K562 (cell line): Measurements from ENCODE around the gene ANXA1. TPM values are rescaled to one million over a fixed set of nuclear protein-coding genes. Genes with fewer than 3 reads are reported as not detected.

ENCODE experiments used
- ATAC-seq: fragments of 200-7000 bp; cut with Tn5 transposase; 3 replicates; pipeline ENCODE4 v1.9.1; 2020; ENCODE audit warnings: moderate library complexity
- BruUV-seq: library from RNA; stranded (reverse); fragments of 400-500 nt; replicated peaks from 2 replicates; lab custom pipeline; 2021; lab: Mats Ljungman, UMichigan
- CTCF ChIA-PET: fragments of 300-600 bp; formaldehyde crosslinking; extraction: SDS; loops from one replicate; lab custom pipeline; 2021; ENCODE audit warnings: low intra/inter-chr PET ratio; lab: Yijun Ruan, JAX
- POLR2A ChIA-PET: fragments of 300-600, 350-650 bp; sonication (Branson Sonifier 250); formaldehyde crosslinking; extraction: SDS; loops from one replicate; lab custom pipeline; 2021; ENCODE audit warnings: antibody characterized with exemption, inconsistent platforms; lab: Yijun Ruan, JAX
- DNase-seq, 4 experiments: peaks; one replicate each; pipeline versions ENCODE4 v3.0.0 to v3.0.0-alpha.2; 2011 to 2018; ENCODE audit warnings: low spot score in 3 of 4, mixed read lengths in 3 of 4; ENCODE audit errors: extremely low read depth in 1 of 4
- FAIRE-seq: peaks from 2 replicates; lab custom pipeline; 2011; peaks lifted over from hg19 to GRCh38; lab: Jason Lieb, UNC
- H2AFZ ChIP-seq: 2 replicates; pipeline ENCODE4 v1.6.0; 2011; ENCODE audit warnings: low read depth, low read length, control low read depth, inconsistent platforms
- H3K27ac ChIP-seq: fragments of 200-600 bp; 3 replicates; pipeline ENCODE4 v1.8.0; 2011; ENCODE audit warnings: low read depth, mild to moderate bottlenecking, control low read depth, inconsistent platforms, low read length, moderate library complexity, mixed read lengths; ENCODE audit errors: extremely low read depth
- H3K27me3 ChIP-seq, 2 experiments: fragments of 300-600 bp in 1 of 2; 2 replicates in 1 of 2; 3 replicates in 1 of 2; pipeline versions ENCODE4 v1.6.0 to v1.8.0; 2011; ENCODE audit warnings: inconsistent platforms in 2 of 2, low read length in 2 of 2, mild to moderate bottlenecking in 1 of 2, mixed read lengths in 1 of 2, moderate library complexity in 1 of 2; ENCODE audit not compliant: control insufficient read depth in 2 of 2, insufficient read depth in 2 of 2
- H3K36me3 ChIP-seq: fragments of 300-600 bp; 3 replicates; pipeline ENCODE4 v1.8.0; 2011; ENCODE audit warnings: mild to moderate bottlenecking, low read length, inconsistent platforms; ENCODE audit not compliant: control insufficient read depth, insufficient read depth
- H3K4me1 ChIP-seq, 2 experiments: fragments of 200-600 bp in 1 of 2; replicated peaks in 1 of 2; 2 replicates in 1 of 2; 3 replicates in 1 of 2; pipeline versions ENCODE4 v1.5.1 to v1.8.0; 2011; ENCODE audit warnings: inconsistent platforms in 2 of 2, low read length in 2 of 2, mild to moderate bottlenecking in 1 of 2, mixed read lengths in 1 of 2, moderate library complexity in 1 of 2; ENCODE audit not compliant: control insufficient read depth in 2 of 2, insufficient read depth in 2 of 2
- H3K4me2 ChIP-seq: 2 replicates; pipeline ENCODE4 v1.6.1; 2011; ENCODE audit warnings: low read length, control low read depth, inconsistent platforms, mixed read lengths; ENCODE audit not compliant: insufficient read depth
- H3K4me3 ChIP-seq: fragments of 200-600 bp; sonication (generic), shearing (Covaris generic); 2 replicates; pipeline ENCODE4 v1.5.1; 2016; ENCODE audit warnings: control low read depth, inconsistent platforms
- H3K79me2 ChIP-seq: fragments of 200-600 bp; 3 replicates; pipeline ENCODE4 v1.8.0; 2011; ENCODE audit warnings: low read length, inconsistent platforms; ENCODE audit not compliant: control insufficient read depth, insufficient read depth
- H3K9ac ChIP-seq, 2 experiments: 2 replicates each; pipeline versions ENCODE4 v1.6.0 to v1.6.1; 2011; ENCODE audit warnings: low read depth in 2 of 2, low read length in 2 of 2, control low read depth in 1 of 2, inconsistent platforms in 1 of 2, mild to moderate bottlenecking in 1 of 2, mixed read lengths in 1 of 2; ENCODE audit not compliant: insufficient read depth in 1 of 2
- H3K9me1 ChIP-seq: one replicate; pipeline ENCODE4 v1.6.0; 2011; ENCODE audit warnings: inconsistent platforms, mild to moderate bottlenecking, low read length, moderate library complexity; ENCODE audit not compliant: control insufficient read depth, insufficient read depth
- H3K9me3 ChIP-seq: replicated peaks from 2 replicates; pipeline ENCODE4 v1.5.1; 2011; ENCODE audit warnings: low read depth, low read length, inconsistent platforms; ENCODE audit not compliant: control insufficient read depth, insufficient read depth
- H4K20me1 ChIP-seq: replicated peaks from 2 replicates; pipeline ENCODE4 v1.6.1; 2011; ENCODE audit warnings: low read length, inconsistent platforms, mixed read lengths; ENCODE audit not compliant: control insufficient read depth, insufficient read depth
- MED1 ChIP-seq: sonication (generic); formaldehyde crosslinking; IDR thresholded peaks from 2 replicates; pipeline ENCODE4 v1.8.1; 2023; ENCODE audit warnings: missing genetic modification reagents, borderline replicate concordance
- MIER1 ChIP-seq: fragments of 450-650 bp; IDR thresholded peaks from 2 replicates; pipeline ENCODE4 v1.6.1; 2016; ENCODE audit warnings: antibody characterized with exemption, mild to moderate bottlenecking, low read depth
- SMAD1 ChIP-seq: fragments of 150-350 bp; IDR thresholded peaks from 2 replicates; pipeline ENCODE4 v1.6.1; 2014; ENCODE audit warnings: low read length, low read depth; ENCODE audit not compliant: partially characterized antibody
- WGBS: fragments of 100-300 bp; shearing (Covaris generic); methylation state at CpG from one replicate; pipeline ENCODE4 v1.1.6; 2016; ENCODE audit warnings: low coverage, mixed read lengths; ENCODE audit not compliant: insufficient coverage; ENCODE audit errors: missing lambda C conversion rate; 5-methylcytosine and 5-hydroxymethylcytosine counted together
- in situ Hi-C: fragments of 300-500 bp; cut with MboI; formaldehyde crosslinking; loops from 4 replicates; pipeline ENCODE4 v1.15.0; 2018; ENCODE audit warnings: inconsistent platforms, mixed read lengths
- intact Hi-C: fragments of 100-400 bp; cut with micrococcal nuclease; formaldehyde crosslinking; loops from 2 replicates; pipeline ENCODE4 v1.14.2; 2022
- polyA plus RNA-seq, 8 experiments: library from polyadenylated mRNA; depleted of rRNA in 4 of 8; stranded (reverse) in 5 of 8; unstranded in 3 of 8; fragments of >200 nt; fragmentation: Nextera tagmentation in 2 of 8; fragmentation: Illumina TruSeq in 1 of 8; extraction: Ambion mirVana in 2 of 8; extraction: Trizol in 1 of 8; gene quantifications; 2 replicates each; pipeline versions ENCODE4 v1.2.1 to v1.2.3, GENCODE V29; 2011 to 2014; ENCODE audit warnings: inconsistent platforms in 1 of 8, missing spikeins in 1 of 8
- total RNA-seq, 7 experiments: library from RNA; depleted of rRNA in 6 of 7; stranded (reverse); fragments of >200 nt in 6 of 7; fragmentation: Illumina TruSeq in 2 of 7; extraction: Trizol in 2 of 7; gene quantifications; 2 replicates each; pipeline versions ENCODE4 v1.2.1 to v1.2.3, GENCODE V29; 2011 to 2021; ENCODE audit warnings: low replicate concordance in 1 of 7
- TF ChIP-seq, protein P1 (sequence below): fragments of 450-650 bp; formaldehyde crosslinking; conservative IDR thresholded peaks from 2 replicates; pipeline ENCODE4 v1.4.0; 2022; ENCODE audit warnings: mild to moderate bottlenecking, missing genetic modification characterization
- TF ChIP-seq, protein P2 (sequence below): sonication (generic); formaldehyde crosslinking; IDR thresholded peaks from 2 replicates; pipeline ENCODE4 v1.5.0; 2020; ENCODE audit warnings: missing genetic modification reagents

Gene ANXA1
- total and polyA plus RNA-seq, 9 of the 15 experiments (the other 6 are each of a cell fraction or from before 2014, with no cell fraction given) = 406 to 1,298 (median 620) TPM

- TF ChIP-seq, protein P1, sequence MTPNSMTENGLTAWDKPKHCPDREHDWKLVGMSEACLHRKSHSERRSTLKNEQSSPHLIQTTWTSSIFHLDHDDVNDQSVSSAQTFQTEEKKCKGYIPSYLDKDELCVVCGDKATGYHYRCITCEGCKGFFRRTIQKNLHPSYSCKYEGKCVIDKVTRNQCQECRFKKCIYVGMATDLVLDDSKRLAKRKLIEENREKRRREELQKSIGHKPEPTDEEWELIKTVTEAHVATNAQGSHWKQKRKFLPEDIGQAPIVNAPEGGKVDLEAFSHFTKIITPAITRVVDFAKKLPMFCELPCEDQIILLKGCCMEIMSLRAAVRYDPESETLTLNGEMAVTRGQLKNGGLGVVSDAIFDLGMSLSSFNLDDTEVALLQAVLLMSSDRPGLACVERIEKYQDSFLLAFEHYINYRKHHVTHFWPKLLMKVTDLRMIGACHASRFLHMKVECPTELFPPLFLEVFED = no peak
- TF ChIP-seq, protein P2, sequence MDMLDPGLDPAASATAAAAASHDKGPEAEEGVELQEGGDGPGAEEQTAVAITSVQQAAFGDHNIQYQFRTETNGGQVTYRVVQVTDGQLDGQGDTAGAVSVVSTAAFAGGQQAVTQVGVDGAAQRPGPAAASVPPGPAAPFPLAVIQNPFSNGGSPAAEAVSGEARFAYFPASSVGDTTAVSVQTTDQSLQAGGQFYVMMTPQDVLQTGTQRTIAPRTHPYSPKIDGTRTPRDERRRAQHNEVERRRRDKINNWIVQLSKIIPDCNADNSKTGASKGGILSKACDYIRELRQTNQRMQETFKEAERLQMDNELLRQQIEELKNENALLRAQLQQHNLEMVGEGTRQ (CRISPR knock-in tag) = no peak
- TF ChIP-seq MED1 = no peak
- TF ChIP-seq SMAD1 = no peak
These were observed 22.8 kb downstream of the ANXA1 start (continued) for GRCh38 chr9:73174330-73174980.

- H3K9ac ChIP-seq = no peak overlapping the region
These were observed 24.8 kb downstream of the ANXA1 start for GRCh38 chr9:73176450-73176875.

More at GRCh38 chr9:73176450-73176875, 24.8 kb downstream of the ANXA1 start:
- H3K4me2 ChIP-seq = no peak overlapping the region
- ATAC-seq (no peak), DNase-seq (no peak)
- no peak for TF ChIP-seq MIER1
- TF ChIP-seq, all 486 proteins: peak for 0
- H4K20me1 ChIP-seq = no peaks in the 10 kb centered on the region
- no peaks in the 10 kb centered on the region for H3K9me1 ChIP-seq
- no peaks in the 10 kb centered on the region for H3K36me3 ChIP-seq
- FAIRE-seq = no peak
- no peak overlapping the region for H3K4me3 ChIP-seq
- no peaks in the 10 kb centered on the region for H3K27me3 ChIP-seq
- ChIA-PET CTCF (no interaction called here), POLR2A (interaction anchor here (0.9 kb wide), 1 partner anchor 56 kb away, joined by 3 read pairs; no protein-coding TSS in a partner anchor)
- H3K9me3 ChIP-seq = no peaks in the 10 kb centered on the region
- intact Hi-C loops (no loop called here), in situ Hi-C loops (loop anchor here (5.0 to 25.0 kb wide), 2 partner anchors 69 to 889 kb away; no protein-coding TSS in a partner anchor)
- WGBS = 35% methylated on average over 2 of the region's 4 CpGs
- H3K27ac ChIP-seq = no peak overlapping the region
- H3K4me1 ChIP-seq = no peaks in the 10 kb centered on the region
- no TSS peak for BruUV-seq
- H2AFZ ChIP-seq = 0 out of 2 replicates have a peak overlapping the region, but pooled peaks have one; percentile 32
- H3K79me2 ChIP-seq = no peaks in the 10 kb centered on the region
